Right lobe of liver (tissue), 6 donors: Measurements from ENCODE around the gene DIS3L2. TPM values are rescaled to one million over a fixed set of nuclear protein-coding genes. Genes with fewer than 3 reads are reported as not detected.
A peak's percentile ranks its signal among the peaks of the same experiment; 100 is the strongest.
"Not testable (repeated sequence)": the region's sequence is repeated elsewhere in the genome, so short reads cannot be mapped to it uniquely, and the experiment has no call there.

Experiments used
- ATAC-seq, 4 donors: fragments of 200-7000 bp; cut with Tn5 transposase; one replicate each; pipeline ENCODE4 v1.9.1; 2020; ENCODE audit warnings: mild to moderate bottlenecking in 4 of 4, moderate library complexity in 4 of 4
- DNase-seq, 3 donors: peaks; one replicate each; pipeline ENCODE4 v3.0.0-alpha.2; 2020
- H3K27ac ChIP-seq, 3 donors: fragments of 200-600 bp; one replicate each; pipeline ENCODE4 v1.8.0; 2022
- H3K27me3 ChIP-seq, 2 donors: fragments of 200-600 bp; one replicate each; pipeline ENCODE4 v1.8.0; 2022
- H3K36me3 ChIP-seq, 4 donors: fragments of 200-600 bp; sonication (generic) in 1 of 4; one replicate each; pipeline versions ENCODE4 v1.5.1 to v1.8.0; 2017 to 2022; ENCODE audit warnings: control low read depth in 1 of 4
- H3K4me1 ChIP-seq, 4 donors: fragments of 200-600 bp; sonication (generic) in 1 of 4; one replicate each; pipeline versions ENCODE4 v1.5.1 to v1.8.0; 2017 to 2022; ENCODE audit warnings: control low read depth in 1 of 4
- H3K4me3 ChIP-seq, 3 donors: fragments of 200-600 bp; one replicate each; pipeline ENCODE4 v1.8.0; 2022
- H3K9me3 ChIP-seq, 4 donors: fragments of 200-600 bp; sonication (generic) in 1 of 4; one replicate each; pipeline versions ENCODE4 v1.5.1 to v1.8.0; 2017 to 2022; ENCODE audit warnings: control low read depth in 1 of 4
- CTCF ChIP-seq, 4 donors: fragments of 200-600 bp in 3 of 4; fragments of 450-650 bp in 1 of 4; IDR thresholded peaks; one replicate each; pipeline versions ENCODE4 v1.5.1 to v1.8.0; 2016 to 2022; ENCODE audit warnings: antibody characterized with exemption in 4 of 4, mild to moderate bottlenecking in 2 of 4
- POLR2A ChIP-seq: fragments of 450-650 bp; IDR thresholded peaks from one replicate; pipeline ENCODE4 v1.6.1; 2017; ENCODE audit warnings: antibody characterized with exemption, mild to moderate bottlenecking
- WGBS: methylation state at CpG from one replicate; pipeline ENCODE4 v1.1.6; 2018; ENCODE audit warnings: low coverage, low lambda C conversion rate; ENCODE audit not compliant: insufficient coverage; ENCODE audit errors: missing lambda C conversion rate; 5-methylcytosine and 5-hydroxymethylcytosine counted together
- intact Hi-C, 2 donors: fragments of 100-400 bp; cut with DNase I; formaldehyde crosslinking; loops; one replicate each; pipeline versions ENCODE4 v1.11.2 to v1.14.1; 2022
- total RNA-seq, 6 experiments: library from RNA; depleted of rRNA in 2 of 6; stranded (reverse); fragments of >200 nt in 2 of 6; fragmentation: NEBNext Ultra II Directional in 3 of 6; extraction: Animal tissue kit (Norgen Biotek cat#: 25700) in 3 of 6; gene quantifications; one replicate each; pipeline versions ENCODE4 v1.1.0 to v1.2.4, GENCODE V29; 2016 to 2023
- donor health status: DM: no; HTN: yes; CAD: no.
- donor health status: DM: no; HTN: no; CAD: no.
- donor health status: DM: no; HTN: no; CAD: no.
- donor health status: DM: no; HTN: yes; CAD: no.
- donor health status: DM: no; HTN: yes; CAD: no.

Gene DIS3L2
- total RNA-seq, 6 experiments from 2014 or later, result 8.1 to 22.3 (median 16.7) TPM

- WGBS, result 0% methylated on average over 1 of the region's 13 CpGs
- Histone ChIP-seq H3K9me3 (no peaks in the 10 kb centered on the region), H3K36me3 (no peaks in the 10 kb centered on the region), H3K4me3 (no peak overlapping the region), H3K4me1 (no peaks in the 10 kb centered on the region), H3K27me3 (no peaks in the 10 kb centered on the region), H3K27ac (no peak overlapping the region)
- TF ChIP-seq POLR2A (no peak), CTCF (IDR thresholded peaks at IDR 0.05) (peak in 1 of 4 donors; percentile 16)
- ATAC-seq, result peak in 1 of 4 donors; percentile 16
- intact Hi-C loops, result no loop called here
- no peak for DNase-seq
Measured at GRCh38 chr2:232367591-232368233, 406.2 kb downstream of the DIS3L2 start.

DNA sequence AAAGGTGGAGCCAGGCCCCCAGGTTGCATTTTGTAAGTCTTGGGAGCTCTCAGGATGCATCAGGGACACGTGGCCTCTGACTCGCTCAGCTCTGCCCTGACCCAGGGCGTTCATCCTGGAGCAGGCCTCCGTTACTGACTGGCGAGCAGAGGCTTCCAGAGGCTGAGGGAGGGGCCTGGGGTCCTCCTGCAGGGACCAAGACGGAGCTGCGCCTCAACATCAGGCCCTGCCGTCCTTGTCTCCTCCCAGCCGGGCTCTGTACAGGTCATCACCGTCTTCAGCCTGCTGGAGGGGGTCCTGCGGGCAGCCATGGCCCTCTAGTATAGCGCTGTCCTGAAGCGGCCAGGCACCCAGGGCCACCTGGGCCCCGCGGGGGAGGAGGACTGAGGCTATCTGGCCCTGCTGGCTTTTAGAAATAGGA is 406.8 kb downstream of the DIS3L2 start:
- 94% methylated on average over 4 of the region's 15 CpGs for WGBS
- intact Hi-C loops, result no loop called here
- Histone ChIP-seq H3K4me3 (no peak overlapping the region), H3K27me3 (no peaks in the 10 kb centered on the region), H3K27ac (no peak overlapping the region), H3K4me1 (no peaks in the 10 kb centered on the region), H3K36me3 (no peaks in the 10 kb centered on the region), H3K9me3 (no peaks in the 10 kb centered on the region)
- ATAC-seq (no peak), DNase-seq (no peak)
- no peak for TF ChIP-seq POLR2A
- TF ChIP-seq CTCF (IDR thresholded peaks at IDR 0.05), result no peak

DNA sequence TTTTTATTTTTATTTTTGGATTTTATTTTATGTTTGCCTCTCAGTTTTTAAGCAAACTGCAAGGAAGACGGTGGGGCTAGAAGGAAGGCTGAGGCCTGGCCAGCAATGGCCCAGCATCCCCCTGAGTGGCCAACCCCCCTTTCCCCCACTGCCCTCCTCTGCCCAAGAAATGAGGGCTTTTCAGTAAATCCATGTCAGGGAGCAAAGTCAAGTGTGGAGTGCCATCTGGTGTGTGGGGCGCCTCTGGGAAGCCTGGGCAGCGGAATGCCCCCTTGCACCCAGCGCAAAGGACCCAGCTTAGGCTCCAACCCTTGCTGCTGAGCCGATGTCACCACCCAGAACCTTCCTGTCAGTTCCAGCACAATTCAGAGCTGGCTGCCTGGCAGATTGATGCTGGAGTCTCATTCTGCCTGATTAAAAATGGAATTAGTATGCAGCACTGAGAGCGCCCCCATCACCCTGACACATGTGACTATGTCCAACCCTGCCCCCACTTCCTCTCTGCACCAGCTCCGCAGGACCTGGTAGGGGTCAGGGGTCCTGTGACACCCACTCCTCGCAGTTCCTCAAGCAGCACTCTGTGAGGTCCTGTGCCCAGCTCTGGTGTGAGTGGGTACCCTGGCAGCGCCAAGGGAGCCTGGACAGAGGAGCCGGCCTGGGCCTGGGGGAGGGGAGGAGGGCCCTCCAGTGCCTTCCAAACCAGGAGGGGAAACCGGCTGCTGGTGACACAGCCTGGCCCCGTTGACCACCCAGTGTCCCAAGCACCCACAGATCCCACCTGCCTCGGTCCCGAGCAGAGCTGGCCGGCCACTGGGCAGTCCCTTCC is 407.8 kb downstream of the DIS3L2 start:
- no peak overlapping the region for H3K27ac ChIP-seq
- DNase-seq (peak in 1 of 3 donors; percentile 48), ATAC-seq (peak in 1 of 4 donors; percentile 23)
- no peak overlapping the region for H3K4me3 ChIP-seq
- intact Hi-C loops, result no loop called here
- no peak for TF ChIP-seq CTCF (IDR thresholded peaks at IDR 0.05)
- no peak for TF ChIP-seq POLR2A
- H3K9me3 ChIP-seq, result no peaks in the 10 kb centered on the region
- H3K27me3 ChIP-seq, result no peaks in the 10 kb centered on the region
- H3K4me1 ChIP-seq, result no peaks in the 10 kb centered on the region
- 57% methylated on average over 1 of the region's 15 CpGs for WGBS
- no peaks in the 10 kb centered on the region for H3K36me3 ChIP-seq

DNA sequence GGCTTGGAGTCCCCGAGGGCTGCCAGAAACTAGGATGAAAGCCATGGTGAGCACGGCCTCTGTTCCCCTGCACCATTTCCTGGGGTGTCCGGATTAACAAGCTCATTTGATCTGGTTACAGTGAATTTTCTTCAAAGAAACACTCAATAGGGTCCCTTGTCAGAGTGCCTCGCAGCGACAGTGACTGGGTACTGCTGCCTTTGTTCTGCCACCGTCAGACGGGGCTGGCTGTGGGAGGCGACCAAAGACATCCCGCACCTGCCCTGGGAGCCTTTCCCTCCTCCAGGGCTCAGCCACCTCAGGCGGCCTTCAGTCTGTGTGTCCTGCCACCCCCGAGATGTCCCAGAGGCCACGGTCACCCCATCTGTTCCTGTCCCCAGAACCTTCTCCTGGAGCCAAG is 408.5 kb downstream of the DIS3L2 start:
- H3K27ac ChIP-seq, H3K4me3 ChIP-seq, H3K27me3 ChIP-seq, H3K9me3 ChIP-seq, H3K4me1 ChIP-seq, DNase-seq, intact Hi-C loops, H3K36me3 ChIP-seq, ATAC-seq: not testable (repeated sequence)
- WGBS, result 33% methylated on average over 1 of the region's 12 CpGs
